Myocyte (in vitro differentiated cells): ENCODE results near the gene MID1. TPM values are rescaled to one million over a fixed set of nuclear protein-coding genes. Genes with fewer than 3 reads are reported as not detected.

Source experiments
- DNase-seq: peaks from one replicate; pipeline ENCODE4 v3.0.0-alpha.2; 2012; ENCODE audit warnings: low read depth
- total RNA-seq: library from RNA; depleted of rRNA; stranded (reverse); fragments of >200 nt; gene quantifications from 2 replicates; pipeline ENCODE4 v1.2.3, GENCODE V29; 2014

Gene MID1
- total RNA-seq, 1 donor from 2014 or later: 11.0 TPM

DNA sequence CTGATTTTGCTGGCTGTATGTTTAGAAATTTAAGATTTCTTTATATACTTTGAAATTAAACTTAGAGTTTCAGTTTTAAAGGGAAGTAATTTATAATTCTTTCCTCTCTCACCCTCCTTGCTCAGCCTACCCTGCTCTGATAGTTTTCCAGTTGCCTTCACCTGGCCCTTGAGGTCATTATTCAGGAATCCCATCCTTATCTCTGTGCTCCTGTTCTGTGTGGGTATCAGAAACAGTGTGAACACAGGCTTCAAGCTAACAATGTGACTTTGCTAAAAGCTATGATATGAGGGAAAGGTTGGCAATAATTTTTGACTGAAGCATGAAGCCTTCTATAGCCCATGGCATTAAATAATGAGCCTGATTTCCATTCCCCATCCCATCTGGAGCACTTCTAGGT lies 128.1 kb downstream of the MID1 start:
- no peak for DNase-seq

DNA sequence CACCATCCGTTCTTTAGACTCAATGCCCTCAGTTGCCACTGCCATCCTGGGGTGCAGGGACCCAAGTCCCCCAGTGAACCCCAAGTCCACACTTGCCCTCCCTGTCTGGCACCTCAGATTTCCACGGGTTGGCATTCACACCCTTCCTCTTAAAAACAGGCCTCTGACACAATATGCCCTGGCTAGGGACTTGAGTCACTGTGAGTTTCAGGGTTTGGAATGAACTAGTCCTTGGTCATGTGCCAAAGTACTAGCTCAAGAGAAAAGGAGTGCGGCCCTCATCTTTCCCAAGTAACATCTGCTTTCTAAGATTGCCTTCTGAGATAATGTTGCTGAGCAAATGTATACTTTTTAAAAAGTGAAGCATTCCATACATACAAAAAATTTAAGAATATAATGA lies 134.0 kb downstream of the MID1 start:
- DNase-seq: peak; percentile 52

DNA sequence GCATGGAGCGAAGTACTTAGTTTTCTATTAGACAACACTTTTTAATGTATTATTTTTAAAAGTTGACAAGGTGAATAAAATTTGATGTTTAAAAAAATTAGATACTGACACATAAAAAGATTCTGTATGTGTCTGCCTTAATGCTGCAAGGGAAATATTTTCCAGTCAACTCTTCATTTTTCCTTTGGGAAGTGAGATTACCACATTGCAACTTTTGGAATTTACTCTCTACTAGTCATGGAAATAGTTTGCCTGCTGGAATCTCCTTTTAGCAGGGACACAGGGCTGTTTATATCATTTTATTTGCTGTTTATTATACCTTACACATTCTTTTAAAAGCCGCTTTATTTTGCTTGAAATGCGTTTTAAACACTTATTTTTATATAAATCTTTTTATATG lies 135.1 kb downstream of the MID1 start:
- DNase-seq: no peak

DNA sequence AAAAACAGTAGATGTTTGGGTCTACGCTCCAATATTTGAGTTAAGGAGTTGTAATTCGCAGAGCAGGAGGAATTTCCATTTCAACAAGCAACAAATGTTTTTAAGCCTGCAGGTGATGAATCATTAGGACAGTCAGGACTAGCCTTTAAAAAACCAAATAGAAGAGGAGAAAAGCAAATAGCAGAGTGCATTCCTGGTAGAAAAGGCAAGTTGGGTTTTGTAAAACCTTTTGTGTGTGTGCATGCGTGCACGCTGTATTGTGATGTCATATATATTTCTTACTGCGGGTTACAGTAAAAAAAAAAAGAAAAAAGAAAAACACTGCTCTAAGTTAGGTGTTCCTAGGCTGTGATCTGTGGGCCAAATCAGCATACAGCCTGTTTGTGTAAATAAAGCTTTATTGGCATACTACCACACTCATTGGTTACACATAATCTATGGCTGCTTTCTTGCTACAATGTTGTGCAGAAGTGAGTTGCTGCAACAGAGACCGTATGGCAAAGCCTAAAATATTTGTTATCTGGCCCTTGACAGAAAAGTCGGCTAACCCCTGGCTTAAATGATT lies 135.6 kb downstream of the MID1 start:
- DNase-seq: no peak

DNA sequence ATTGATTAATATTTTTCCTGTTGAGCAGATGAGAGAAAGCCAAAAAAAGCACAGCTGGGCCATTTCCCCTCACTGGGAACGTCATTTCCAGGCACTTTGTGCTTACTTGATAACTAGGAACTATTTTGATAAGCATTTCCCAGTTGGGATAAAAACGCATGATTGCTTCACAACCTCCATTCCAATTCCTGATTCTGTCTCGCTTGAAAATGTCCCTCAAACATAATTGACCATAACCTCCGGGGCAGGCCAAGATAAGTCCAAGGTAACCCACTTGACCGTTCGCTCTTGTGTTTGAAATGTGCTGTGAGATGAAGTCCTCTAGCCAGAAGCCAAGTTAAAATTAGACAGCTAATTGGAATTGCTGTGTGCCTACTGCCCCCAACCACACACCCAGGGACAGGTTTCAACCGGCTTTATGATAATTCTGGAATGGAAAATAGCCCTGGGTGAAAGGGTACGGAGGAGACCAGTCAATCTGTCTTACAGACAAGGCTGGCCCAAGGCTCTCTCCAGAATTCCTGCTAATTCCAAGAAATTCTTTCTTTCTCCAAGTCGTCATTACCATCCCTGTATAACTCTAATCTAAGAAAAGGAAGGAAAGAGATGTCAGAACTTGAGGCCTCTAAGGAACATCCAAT lies 137.1 kb downstream of the MID1 start:
- peak; percentile 10 for DNase-seq

DNA sequence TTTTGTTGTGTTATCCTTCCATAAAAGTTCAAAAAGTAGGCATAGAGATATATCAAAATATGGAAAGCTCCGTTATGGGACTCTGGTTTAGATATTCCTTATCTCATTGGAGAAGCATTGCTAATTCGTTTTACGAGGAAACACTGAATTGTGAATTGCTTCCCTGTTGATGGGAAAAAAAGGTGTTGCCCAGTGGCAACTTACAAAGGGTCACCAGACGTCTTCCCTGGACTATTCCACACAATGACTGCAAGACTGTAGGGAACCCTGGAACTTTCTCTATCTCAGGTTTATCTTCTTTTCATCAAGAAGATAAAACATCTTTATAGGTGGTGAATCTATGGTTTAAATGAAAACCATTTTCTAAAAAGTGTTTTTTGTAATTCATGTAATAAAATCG lies 137.7 kb downstream of the MID1 start:
- no peak for DNase-seq

DNA sequence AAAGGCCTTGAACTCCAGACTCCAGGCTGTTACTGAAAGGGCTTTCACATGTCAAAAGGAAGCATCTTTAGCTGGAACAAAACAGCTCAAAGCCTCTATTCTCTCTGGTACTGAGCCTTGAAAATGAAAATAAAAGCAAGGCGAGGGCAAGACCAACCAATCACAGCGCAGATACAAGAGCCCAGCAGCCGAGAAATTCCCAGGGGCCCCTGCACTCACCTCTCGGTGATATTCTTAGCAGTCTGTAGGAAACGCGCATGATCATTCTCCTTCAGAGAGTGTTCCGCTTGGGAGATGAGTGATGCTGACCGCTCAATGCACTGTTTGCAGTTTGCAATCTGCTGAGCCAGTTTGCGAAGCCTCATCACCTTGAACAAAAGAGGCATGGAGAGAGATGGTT lies 138.1 kb downstream of the MID1 start:
- DNase-seq: no peak

DNA sequence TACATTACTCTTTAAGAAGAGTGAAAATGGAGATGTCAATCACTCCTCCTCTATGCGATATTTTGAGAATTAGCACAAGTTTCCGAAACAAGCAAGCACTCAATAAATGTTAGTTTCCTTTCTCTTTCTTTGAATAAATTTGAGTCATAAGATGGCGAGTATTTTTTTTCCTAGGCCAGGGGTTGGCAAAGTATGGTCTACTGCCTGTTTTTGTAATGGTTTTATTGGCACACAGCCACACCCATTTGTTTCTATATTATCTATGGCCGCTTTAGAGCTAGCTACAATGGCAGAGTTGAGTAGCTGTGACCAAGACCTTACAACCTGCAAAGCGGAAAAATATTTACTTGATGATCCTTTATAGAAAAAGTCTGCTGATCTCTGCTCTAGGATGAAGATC lies 139.5 kb downstream of the MID1 start:
- DNase-seq: no peak

DNA sequence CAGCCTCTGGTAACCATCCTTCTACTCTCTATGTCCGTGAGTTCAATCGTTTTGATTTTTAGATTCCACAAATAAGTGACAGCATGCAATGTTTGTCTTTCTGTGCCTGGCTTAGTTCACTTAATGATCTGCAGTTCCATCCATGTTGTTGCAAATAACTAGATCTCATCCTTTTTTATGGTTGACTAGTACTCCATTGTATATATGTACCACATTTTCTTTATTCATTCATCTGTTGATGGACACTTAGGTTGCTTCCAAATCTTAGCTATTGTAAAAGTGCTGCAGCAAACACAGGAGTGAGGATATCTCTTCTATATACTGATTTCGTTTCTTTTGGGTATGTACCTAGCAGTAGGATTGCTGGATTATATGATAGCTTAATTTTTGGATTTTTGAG lies 140.9 kb downstream of the MID1 start:
- DNase-seq: no peak

DNA sequence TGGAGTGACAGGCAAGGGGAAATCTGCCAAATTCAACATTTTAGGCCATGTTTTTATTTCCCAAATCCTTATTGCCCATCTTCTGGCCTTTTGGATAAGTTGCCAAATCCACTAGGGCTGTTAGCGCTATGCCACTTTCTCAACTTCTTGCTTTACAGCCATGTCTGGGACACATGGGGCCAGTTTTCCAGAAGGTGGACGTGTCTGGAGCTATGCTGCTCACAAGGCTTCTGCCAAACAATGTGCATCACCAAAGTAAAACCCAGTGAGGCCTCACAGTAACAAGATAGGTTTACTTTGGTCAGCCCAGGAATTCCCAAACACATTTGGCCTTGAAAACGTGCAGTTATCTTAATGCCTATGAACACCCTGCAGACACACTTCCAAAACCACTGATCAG lies 142.9 kb downstream of the MID1 start:
- DNase-seq: no peak

DNA sequence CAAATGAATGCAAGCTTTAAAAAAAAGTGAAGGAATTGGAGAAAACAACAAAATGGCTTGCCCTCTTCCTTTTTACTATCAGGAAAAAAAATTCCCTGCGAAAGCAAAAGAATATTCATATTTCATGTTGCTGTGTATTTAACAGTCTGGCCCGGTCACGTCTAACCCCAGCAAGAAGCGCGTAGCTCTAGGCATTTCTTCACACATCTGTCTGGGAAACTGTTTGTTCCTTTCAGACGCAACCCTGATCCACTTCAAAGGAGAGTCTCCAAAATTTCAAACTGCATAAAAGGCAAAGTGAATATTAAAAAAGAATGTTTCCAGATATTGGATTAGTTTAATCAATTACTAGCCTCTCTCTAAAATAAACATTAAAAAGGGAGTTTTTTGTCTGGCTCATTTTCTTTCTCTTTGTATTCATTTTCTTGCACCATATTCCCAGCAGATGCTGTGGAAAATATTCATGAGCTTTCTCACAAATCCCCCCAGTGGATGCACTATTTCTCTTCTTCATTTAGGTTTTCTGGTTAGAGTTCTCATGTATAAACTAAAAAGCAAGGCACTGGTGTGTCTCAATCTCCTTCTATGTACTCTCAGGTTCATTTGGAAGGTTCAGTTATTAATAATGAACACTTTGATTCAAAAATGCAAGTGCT lies 145.3 kb downstream of the MID1 start:
- DNase-seq: no peak

DNA sequence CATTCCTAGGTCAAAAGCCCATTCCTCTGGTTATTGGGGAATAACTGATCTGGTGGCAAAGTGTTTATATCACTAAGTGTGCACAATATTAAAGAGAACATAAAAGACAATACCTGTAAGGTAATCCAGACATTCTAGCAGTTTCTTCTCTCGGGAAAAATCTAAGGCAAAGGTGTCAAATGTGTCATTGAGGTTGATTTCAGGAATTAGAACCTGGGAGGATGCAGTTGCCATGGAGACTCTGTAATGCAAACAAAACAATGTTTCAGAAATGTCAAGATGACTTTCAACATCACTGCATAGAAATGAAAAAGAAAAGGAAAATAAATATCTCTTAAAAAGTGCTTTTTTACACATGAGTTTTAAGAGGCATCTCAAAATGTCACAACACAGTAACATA lies 145.9 kb downstream of the MID1 start:
- no peak for DNase-seq

DNA sequence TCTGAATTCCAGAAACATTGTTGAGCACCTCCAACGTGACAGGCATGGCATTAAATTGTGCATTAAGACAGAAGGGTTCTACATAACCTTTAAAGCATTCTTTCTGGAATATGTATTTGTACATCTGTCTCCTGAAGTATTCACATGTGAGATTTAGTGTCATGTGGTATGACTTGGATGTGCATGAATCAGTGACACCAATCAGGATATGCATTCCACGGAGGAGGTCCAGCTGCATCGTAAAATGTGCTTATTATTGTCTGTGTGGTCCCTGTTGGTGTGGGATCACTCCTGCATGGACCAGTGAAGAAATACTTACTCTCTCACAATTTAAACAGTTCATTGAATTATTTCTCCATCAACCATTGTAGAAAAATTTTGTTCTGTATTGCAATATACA lies 149.0 kb downstream of the MID1 start:
- no peak for DNase-seq

DNA sequence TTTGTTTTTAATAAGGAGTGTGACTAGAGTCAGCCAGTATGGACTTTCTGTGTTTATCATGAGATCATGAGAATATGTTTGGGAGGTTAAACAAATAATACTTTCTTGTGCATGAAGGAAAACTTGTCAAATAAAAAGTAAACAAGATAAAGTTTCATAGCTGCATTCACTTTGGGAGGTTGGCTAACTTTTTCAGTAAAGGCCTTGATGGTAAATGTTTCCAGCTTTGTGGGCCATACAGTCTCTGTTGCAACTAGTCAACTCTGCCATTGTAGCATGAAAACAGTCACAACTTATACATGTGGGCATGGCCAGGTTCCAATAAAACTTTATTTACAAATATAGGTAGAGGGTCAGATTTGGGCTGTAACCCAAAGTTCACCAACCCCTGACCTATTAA lies 150.4 kb downstream of the MID1 start:
- DNase-seq: no peak

DNA sequence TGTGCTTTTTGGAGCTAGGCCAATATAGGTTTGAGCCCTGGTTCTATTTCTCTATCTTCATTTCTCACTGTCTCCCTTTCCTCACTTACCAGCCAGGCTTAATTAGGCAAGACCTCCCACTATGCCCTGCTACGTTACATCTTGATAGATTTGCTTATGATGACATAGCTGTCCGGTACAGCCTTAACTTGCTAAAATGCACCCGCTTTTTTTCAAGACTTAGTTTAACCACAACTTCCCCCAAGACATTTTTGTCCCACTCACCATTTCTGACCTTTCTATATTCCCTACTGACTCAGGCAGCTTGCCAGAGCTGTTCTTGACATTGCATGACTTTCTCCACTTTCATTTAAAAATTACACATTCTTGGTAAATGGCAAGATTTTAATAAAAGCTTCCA lies 152.6 kb downstream of the MID1 start:
- DNase-seq: no peak

DNA sequence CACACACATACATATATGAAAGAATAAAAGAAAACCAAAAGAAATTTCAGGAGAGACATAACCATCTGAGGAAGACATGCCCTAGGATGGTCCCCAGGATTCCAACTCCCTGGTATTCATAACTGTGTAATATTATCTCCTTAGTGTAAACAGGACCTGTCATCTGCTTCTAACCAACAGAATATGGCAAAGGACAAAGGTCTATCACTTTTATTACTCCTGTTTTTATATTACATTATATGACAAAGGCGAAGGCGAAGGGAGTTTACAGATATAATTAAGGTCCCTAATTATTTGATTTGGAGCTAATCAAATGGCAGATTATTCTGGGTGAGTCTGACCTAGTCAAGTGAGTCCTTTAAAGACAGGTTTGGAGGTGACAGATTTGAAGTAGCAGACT lies 155.1 kb downstream of the MID1 start:
- no peak for DNase-seq

DNA sequence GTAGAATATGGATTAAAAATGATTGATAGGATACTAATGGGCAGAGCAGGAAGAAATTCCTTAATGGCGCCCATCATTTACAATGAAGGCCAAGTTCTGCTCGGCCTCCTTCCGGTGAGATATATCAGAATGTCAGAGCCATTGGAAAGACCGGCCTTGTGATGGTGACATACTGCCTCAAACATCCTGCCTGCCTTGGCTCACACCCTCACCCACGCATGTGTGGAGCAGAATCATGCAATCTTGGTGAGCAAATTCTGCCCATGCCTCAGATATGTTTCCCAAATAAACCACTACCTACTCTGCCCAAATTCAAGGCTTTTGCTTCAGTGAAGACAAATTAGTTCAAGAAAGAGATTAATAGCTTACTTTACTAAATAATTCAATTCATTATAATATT lies 163.3 kb downstream of the MID1 start:
- DNase-seq: peak; percentile 5

DNA sequence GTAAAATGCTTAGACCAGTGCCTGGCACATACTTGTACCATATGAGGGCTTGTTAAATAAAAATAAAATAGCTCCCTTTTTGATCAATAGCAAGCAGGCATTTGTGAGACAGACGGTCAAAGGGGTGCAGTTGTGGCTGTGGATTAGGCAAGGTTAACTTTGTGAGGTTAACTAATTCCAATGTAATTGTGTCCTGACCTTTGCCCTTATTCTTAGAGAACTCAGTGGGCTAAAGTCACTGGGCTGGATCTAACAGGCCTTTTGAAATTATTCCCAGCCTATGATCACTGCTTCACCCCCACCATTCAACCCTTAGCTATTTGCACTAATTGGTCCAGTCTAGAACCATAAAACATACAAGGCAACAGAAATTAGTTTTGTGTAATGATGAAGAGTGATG lies 166.4 kb downstream of the MID1 start:
- DNase-seq: no peak

DNA sequence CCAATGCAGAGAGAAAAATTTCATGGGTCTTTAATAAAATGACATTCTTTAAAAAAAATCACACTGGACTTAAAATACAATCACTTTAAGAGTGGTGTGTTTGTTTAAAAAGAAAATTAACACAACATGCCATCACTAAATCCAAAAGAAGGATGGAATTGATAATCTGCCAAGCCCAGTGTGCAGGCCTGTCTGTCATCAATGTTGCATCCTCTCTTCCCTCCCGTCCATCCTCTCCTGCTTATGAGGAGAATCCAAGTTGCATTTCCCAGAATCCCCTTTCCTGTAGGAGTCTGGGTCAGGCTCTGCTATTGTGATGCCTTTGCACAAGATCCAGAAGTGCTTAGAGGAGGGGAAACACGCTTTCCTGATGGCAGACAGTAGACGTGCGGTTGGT lies 169.4 kb downstream of the MID1 start:
- DNase-seq: peak; percentile 5

DNA sequence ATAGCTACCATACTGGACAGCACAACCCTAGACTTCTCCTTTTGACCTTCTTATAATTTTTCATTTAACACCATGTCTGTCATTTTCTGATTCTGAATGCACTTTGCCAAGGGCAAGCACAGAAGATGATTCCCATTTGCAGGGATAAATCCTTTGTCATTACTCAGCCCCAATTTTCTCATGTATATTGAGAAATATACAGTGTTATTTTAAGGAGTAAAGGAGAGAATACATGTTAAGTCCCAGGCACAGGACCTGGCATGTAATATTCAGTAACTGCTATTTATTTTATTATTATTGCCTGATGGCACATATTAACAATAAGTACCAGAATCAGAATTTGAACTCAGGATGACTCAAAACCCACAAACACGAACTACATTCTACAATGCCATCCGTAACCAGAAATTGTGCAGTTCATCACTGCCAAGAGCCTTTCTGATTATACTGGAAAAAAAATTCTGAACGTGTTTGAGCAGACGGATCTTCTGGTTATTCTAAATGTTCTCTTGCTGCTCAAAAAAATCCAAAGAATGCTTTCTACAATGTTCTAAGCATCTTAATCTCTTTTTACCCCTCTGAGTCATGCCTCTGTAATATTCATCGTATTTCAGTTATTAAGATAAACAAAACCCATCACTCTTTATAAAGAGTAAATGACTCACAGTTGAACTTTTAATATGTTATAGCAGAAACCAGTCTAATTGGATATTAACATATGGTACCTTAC lies 170.0 kb downstream of the MID1 start:
- DNase-seq: peak; percentile 37

DNA sequence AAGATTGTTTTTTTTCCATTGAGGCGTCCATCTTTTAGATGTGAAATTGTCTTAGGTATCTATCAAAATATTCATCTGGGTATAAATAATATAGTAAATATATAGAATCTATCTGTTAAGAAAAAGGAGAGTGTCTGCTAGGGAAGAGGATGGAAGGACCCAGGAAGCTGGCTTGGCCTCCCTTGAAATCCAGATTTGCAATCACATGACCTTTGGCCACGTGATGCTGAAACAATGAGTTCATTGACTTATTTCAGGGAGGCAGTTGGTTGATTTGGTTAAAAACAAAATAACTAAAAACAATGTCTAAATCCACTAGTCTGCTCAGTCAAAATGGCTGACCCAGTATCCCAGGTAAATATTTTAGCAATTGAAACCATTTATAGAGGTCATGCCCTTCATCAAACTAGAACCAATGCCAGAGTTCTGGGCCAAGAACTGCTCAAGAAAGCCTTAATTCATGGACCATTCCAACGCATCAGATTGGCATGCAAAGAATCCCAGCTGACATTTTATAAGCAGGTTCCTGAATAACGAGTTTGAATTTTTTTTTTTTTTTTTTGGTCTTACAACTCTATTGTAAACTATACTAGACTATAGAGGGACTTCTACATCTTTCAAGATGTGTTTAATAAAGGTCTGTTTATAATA lies 172.7 kb downstream of the MID1 start:
- peak; percentile 18 for DNase-seq

DNA sequence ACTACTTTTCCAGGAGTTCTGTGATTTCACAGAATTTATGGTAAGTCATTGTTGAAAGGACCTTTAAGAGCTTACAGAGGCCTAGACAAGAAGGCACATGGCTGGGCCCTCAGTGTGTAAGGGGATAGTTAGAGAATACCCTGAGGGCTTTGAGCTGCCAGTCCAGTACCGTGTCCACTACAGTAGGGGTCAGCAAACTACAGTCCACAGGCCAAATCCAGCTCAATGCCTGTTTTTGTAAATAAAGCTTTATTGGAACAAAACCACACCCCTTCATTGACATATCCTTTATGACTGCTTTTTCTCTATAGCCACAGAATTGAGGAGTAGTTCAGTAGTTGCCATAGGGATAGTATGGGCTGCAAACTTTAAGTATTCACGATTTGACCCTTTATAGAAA lies 176.2 kb downstream of the MID1 start:
- DNase-seq: no peak
